A549 (cell line): ENCODE measurements around the gene SPPL2C. TPM values are rescaled to one million over a fixed set of nuclear protein-coding genes. Genes with fewer than 3 reads are reported as not detected.

Experiments used
- ATAC-seq, 2 experiments: fragments of 200-7000 bp in 1 of 2; fragments of >200 bp in 1 of 2; cut with Nextera tagmentation in 1 of 2; cut with Tn5 transposase in 1 of 2; 3 replicates each; pipeline versions ENCODE4 v1.8.0 to v1.9.1; 2018 to 2020; ENCODE audit warnings: mild to moderate bottlenecking in 1 of 2, moderate library complexity in 1 of 2
- CTCF ChIA-PET: fragments of 300-600 bp; sonication (Branson Sonifier 250); formaldehyde crosslinking; extraction: SDS; loops from one replicate; lab custom pipeline; 2021; ENCODE audit warnings: antibody characterized with exemption, inconsistent platforms; lab: Yijun Ruan, JAX
- POLR2A ChIA-PET: fragments of 350-600 bp; formaldehyde crosslinking; extraction: SDS; loops from one replicate; lab custom pipeline; 2021; ENCODE audit warnings: antibody characterized with exemption, inconsistent platforms; lab: Yijun Ruan, JAX
- DNase-seq, 2 experiments: peaks; one replicate each; pipeline versions ENCODE4 v3.0.0 to v3.0.0-alpha.2; 2011 to 2016; ENCODE audit warnings: low read depth in 1 of 2, low spot score in 1 of 2
- FAIRE-seq: peaks from 2 replicates; lab custom pipeline; 2011; peaks lifted over from hg19 to GRCh38; lab: Jason Lieb, UNC
- H3K27ac ChIP-seq, 2 experiments: fragments of >200 bp; sonication (Bioruptor Twin); formaldehyde crosslinking; 3 replicates each; pipeline ENCODE4 v1.5.1; 2016 to 2017
- H3K4me1 ChIP-seq: fragments of >200 bp; sonication (Bioruptor Twin); formaldehyde crosslinking; 3 replicates; pipeline ENCODE4 v1.6.1; 2016
- H3K4me2 ChIP-seq: fragments of >200 bp; sonication (Bioruptor Twin); formaldehyde crosslinking; 3 replicates; pipeline ENCODE4 v1.6.1; 2016
- H3K4me3 ChIP-seq: fragments of >200 bp; sonication (Bioruptor Twin); formaldehyde crosslinking; 3 replicates; pipeline ENCODE4 v1.5.1; 2016
- H3K9me3 ChIP-seq: fragments of >200 bp; sonication (Bioruptor Twin); formaldehyde crosslinking; 3 replicates; pipeline ENCODE4 v1.6.1; 2016
- CBX2 ChIP-seq: fragments of 200-600 bp; sonication (generic); IDR thresholded peaks from 2 replicates; pipeline ENCODE4 v1.6.1; 2016; ENCODE audit warnings: low read depth, mild to moderate bottlenecking, borderline replicate concordance
- CHD2 ChIP-seq: fragments of 150-350 bp; IDR thresholded peaks from 2 replicates; pipeline ENCODE4 v1.6.1; 2014; ENCODE audit warnings: low read length; ENCODE audit not compliant: partially characterized antibody
- CHD4 ChIP-seq: fragments of 200-600 bp; sonication (generic); IDR thresholded peaks from 2 replicates; pipeline ENCODE4 v1.6.1; 2016; ENCODE audit warnings: antibody characterized with exemption, mild to moderate bottlenecking, borderline replicate concordance
- E2F6 ChIP-seq: IDR thresholded peaks from 2 replicates; pipeline ENCODE4 v1.6.1; 2012; ENCODE audit warnings: low read depth, borderline replicate concordance
- EHMT2 ChIP-seq: fragments of 200-600 bp; sonication (generic); IDR thresholded peaks from 2 replicates; pipeline ENCODE4 v1.6.1; 2016; ENCODE audit warnings: antibody characterized with exemption, low read depth, mild to moderate bottlenecking, moderate library complexity
- HES2 ChIP-seq: fragments of >200 bp; sonication (Bioruptor Twin); formaldehyde crosslinking; IDR thresholded peaks from 2 replicates; pipeline ENCODE4 v1.6.1; 2016
- HEYL ChIP-seq: fragments of 250-450 bp; sonication (Bioruptor Pico); IDR thresholded peaks from 2 replicates; pipeline ENCODE4 v1.8.0; 2021; ENCODE audit warnings: mild to moderate bottlenecking, moderate library complexity
- HMGXB4 ChIP-seq: fragments of 250-450 bp; sonication (Bioruptor Pico); IDR thresholded peaks from 2 replicates; pipeline ENCODE4 v1.5.0; 2021; ENCODE audit warnings: mild to moderate bottlenecking, moderate library complexity, borderline replicate concordance
- JUN ChIP-seq, 2 experiments: fragments of >200 bp; sonication (Bioruptor Twin); formaldehyde crosslinking; IDR thresholded peaks; 2 replicates in 1 of 2; 3 replicates in 1 of 2; pipeline ENCODE4 v1.6.1; 2016 to 2017
- KDM1A ChIP-seq: fragments of 200-600 bp; sonication (generic); IDR thresholded peaks from 2 replicates; pipeline ENCODE4 v1.6.1; 2016; ENCODE audit warnings: low read depth, mild to moderate bottlenecking
- KDM5A ChIP-seq: fragments of 200-600 bp; sonication (generic); IDR thresholded peaks from 2 replicates; pipeline ENCODE4 v1.6.1; 2016; ENCODE audit warnings: antibody characterized with exemption, mild to moderate bottlenecking
- NFE2L2 ChIP-seq: fragments of 150-350 bp; conservative IDR thresholded peaks from 2 replicates; pipeline ENCODE4 v1.6.1; 2014; ENCODE audit warnings: low read length
- PBX3 ChIP-seq: IDR thresholded peaks from 2 replicates; pipeline ENCODE4 v1.6.1; 2012
- RAD21 ChIP-seq, 2 experiments: fragments of >200 bp in 1 of 2; sonication (Bioruptor Twin) in 1 of 2; formaldehyde crosslinking in 1 of 2; IDR thresholded peaks in 1 of 2; conservative IDR thresholded peaks in 1 of 2; 2 replicates in 1 of 2; 3 replicates in 1 of 2; pipeline ENCODE4 v1.6.1; 2012 to 2018; ENCODE audit warnings: inconsistent platforms in 1 of 2
- RCOR1 ChIP-seq: fragments of 150-350 bp; IDR thresholded peaks from 2 replicates; pipeline ENCODE4 v1.6.1; 2014; ENCODE audit warnings: antibody characterized with exemption, low read length, low read depth
- RNF2 ChIP-seq: fragments of 200-600 bp; sonication (generic); IDR thresholded peaks from 2 replicates; pipeline ENCODE4 v1.6.1; 2016; ENCODE audit warnings: low read depth, mild to moderate bottlenecking, antibody characterized with exemption, moderate library complexity, borderline replicate concordance
- TFCP2L1 ChIP-seq: fragments of 250-450 bp; sonication (Bioruptor Pico); IDR thresholded peaks from 2 replicates; pipeline ENCODE4 v1.5.0; 2021; ENCODE audit warnings: mild to moderate bottlenecking
- TP53 ChIP-seq: fragments of 250-450 bp; sonication (Bioruptor Pico); IDR thresholded peaks from 2 replicates; pipeline ENCODE4 v1.5.0; 2021; ENCODE audit warnings: mild to moderate bottlenecking, moderate library complexity
- ZC3H11A ChIP-seq: fragments of 450-650 bp; IDR thresholded peaks from 2 replicates; pipeline ENCODE4 v1.6.1; 2014; ENCODE audit warnings: antibody characterized with exemption, mild to moderate bottlenecking
- ZNF302 ChIP-seq: fragments of 250-450 bp; sonication (Bioruptor Pico); IDR thresholded peaks from 2 replicates; pipeline ENCODE4 v1.9.0; 2021; ENCODE audit warnings: inconsistent platforms, mild to moderate bottlenecking, moderate library complexity
- WGBS: methylation state at CpG from one replicate; pipeline ENCODE4 v1.1.6; 2017; ENCODE audit errors: missing lambda C conversion rate; 5-methylcytosine and 5-hydroxymethylcytosine counted together
- polyA plus RNA-seq, 4 experiments: library from polyadenylated mRNA; depleted of rRNA in 3 of 4; stranded (reverse); fragments of >200 nt; fragmentation: RNase III in 1 of 4; extraction: RNeasy Plus Mini Kit Qiagen cat#74134 plus additional on column Dnase treatment in 1 of 4; gene quantifications; 2 replicates in 3 of 4; 3 replicates in 1 of 4; pipeline ENCODE4 v1.2.3, GENCODE V29; 2011 to 2017

SPPL2C gene
- polyA plus RNA-seq, 2 of the 4 experiments (the other 2 are of a cell fraction) = not detected

- H3K4me1 ChIP-seq = no peaks in the 10 kb centered on the region
- no peak overlapping the region for H3K27ac ChIP-seq
- POLR2A ChIA-PET = no interaction called here
- ATAC-seq (no peak), FAIRE-seq (no peak), DNase-seq (no peak)
- no peak overlapping the region for H3K4me2 ChIP-seq
- WGBS = 32% methylated on average over 3 of the region's 3 CpGs
- no peaks in the 10 kb centered on the region for H3K9me3 ChIP-seq
- TF ChIP-seq KDM5A (no peak), ZC3H11A (no peak), KDM1A (no peak), EHMT2 (no peak), ZNF302 (no peak), RCOR1 (no peak), HES2 (no peak), RAD21 (conservative IDR thresholded peaks at IDR 0.05 in 1 of 2, IDR thresholded peaks at IDR 0.05 in 1 of 2) (no peak), HEYL (no peak), RNF2 (no peak), CBX2 (no peak), TFCP2L1 (CRISPR knock-in tag) (no peak), E2F6 (no peak), HMGXB4 (CRISPR knock-in tag) (no peak), JUN (IDR thresholded peaks at IDR 0.05) (no peak), TP53 (CRISPR knock-in tag) (no peak), CHD2 (no peak), CHD4 (no peak)
- CTCF ChIA-PET = interaction anchor here (0.7 to 1.4 kb wide), 4 partner anchors 12 to 208 kb away, joined by 3 to 4 read pairs (median 4); no protein-coding TSS in a partner anchor
- H3K4me3 ChIP-seq = no peak overlapping the region
Observed at GRCh38 chr17:45874151-45874550, 29.5 kb downstream of the SPPL2C start.

GRCh38 chr17:45876539-45876938 is 31.9 kb downstream of the SPPL2C start:
- FAIRE-seq = no peak

More at GRCh38 chr17:45876539-45876938, 31.9 kb downstream of the SPPL2C start:
- ATAC-seq (no peak), DNase-seq (no peak)
- Histone ChIP-seq H3K27ac (no peak overlapping the region), H3K9me3 (0 out of 3 replicates have a peak, but pooled peaks cover 3% of the 10 kb centered on the region), H3K4me1 (no peaks in the 10 kb centered on the region), H3K4me2 (no peak overlapping the region), H3K4me3 (no peak overlapping the region)
- 19% methylated on average over 3 of the region's 3 CpGs for WGBS
- CTCF ChIA-PET = interaction anchor here (0.9 to 2.0 kb wide), 5 partner anchors 9 to 93 kb away, joined by 3 to 5 read pairs (median 3); partner anchors contain the start of gene CRHR1
- POLR2A ChIA-PET = no interaction called here
- TF ChIP-seq NFE2L2 = peak; percentile 33; the same call in 1 of the 2 replicates
- TF ChIP-seq PBX3 = no peak
